Loucy (cell line): ENCODE data around the gene NIPAL3.

ENCODE experiments used
- H2AFZ ChIP-seq: fragments of 200-600 bp; sonication (generic); 2 replicates; pipeline ENCODE4 v1.6.0; 2016; ENCODE audit warnings: antibody characterized with exemption, mild to moderate bottlenecking, low read length, moderate library complexity
- H3F3A ChIP-seq: fragments of 200-600 bp; 2 replicates; pipeline ENCODE4 v1.6.0; 2016; ENCODE audit warnings: antibody characterized with exemption, low read depth, mild to moderate bottlenecking
- H3K27me3 ChIP-seq: fragments of 200-600 bp; sonication (generic); 2 replicates; pipeline ENCODE4 v1.6.1; 2014; ENCODE audit warnings: low read length, mild to moderate bottlenecking; ENCODE audit not compliant: insufficient read depth, poor library complexity, severe bottlenecking
- H3K36me3 ChIP-seq: fragments of 200-600 bp; sonication (generic); 2 replicates; pipeline ENCODE4 v1.6.1; 2016; ENCODE audit warnings: low read length; ENCODE audit not compliant: insufficient read depth
- H3K4me1 ChIP-seq: fragments of 200-600 bp; sonication (generic); 2 replicates; pipeline ENCODE4 v1.5.1; 2014; ENCODE audit warnings: low read length, mild to moderate bottlenecking; ENCODE audit not compliant: insufficient read depth, poor library complexity, severe bottlenecking
- H3K4me2 ChIP-seq: fragments of 200-600 bp; sonication (generic); 2 replicates; pipeline ENCODE4 v1.6.0; 2014; ENCODE audit warnings: antibody characterized with exemption, low read length, low read depth, mild to moderate bottlenecking; ENCODE audit not compliant: poor library complexity, severe bottlenecking
- H3K4me3 ChIP-seq: fragments of 200-600 bp; sonication (generic); 2 replicates; pipeline ENCODE4 v1.5.1; 2014; ENCODE audit warnings: low read length, mild to moderate bottlenecking, mixed read lengths; ENCODE audit not compliant: poor library complexity, severe bottlenecking
- H3K79me2 ChIP-seq: fragments of 200-600 bp; sonication (generic); 2 replicates; pipeline ENCODE4 v1.6.1; 2014; ENCODE audit warnings: low read length; ENCODE audit not compliant: insufficient read depth
- H3K9ac ChIP-seq: fragments of 200-600 bp; sonication (generic); 2 replicates; pipeline ENCODE4 v1.6.0; 2014; ENCODE audit warnings: mild to moderate bottlenecking, low read depth, low read length, moderate library complexity; ENCODE audit not compliant: poor library complexity, severe bottlenecking
- H3K9me2 ChIP-seq: fragments of 200-600 bp; sonication (generic); replicated peaks from 2 replicates; pipeline ENCODE4 v1.6.1; 2016; ENCODE audit warnings: low read depth, low read length, mixed read lengths
- H3K9me3 ChIP-seq: fragments of 200-600 bp; sonication (generic); 2 replicates; pipeline ENCODE4 v1.6.1; 2014; ENCODE audit warnings: mild to moderate bottlenecking, antibody characterized with exemption, low read length, low read depth; ENCODE audit not compliant: insufficient read depth
- H4K20me1 ChIP-seq: fragments of 200-600 bp; sonication (generic); 2 replicates; pipeline ENCODE4 v1.6.0; 2014; ENCODE audit warnings: antibody characterized with exemption, low read length, mild to moderate bottlenecking; ENCODE audit not compliant: insufficient read depth, poor library complexity, severe bottlenecking
- EZH2phosphoT487 ChIP-seq: fragments of 200-600 bp; IDR thresholded peaks from 2 replicates; pipeline ENCODE4 v1.6.1; 2018; ENCODE audit warnings: antibody characterized with exemption, mild to moderate bottlenecking, moderate library complexity, borderline replicate concordance
- TF ChIP-seq, protein P1 (sequence below): fragments of 200-600 bp; sonication (generic); conservative IDR thresholded peaks from 2 replicates; pipeline ENCODE4 v1.5.1; 2014; ENCODE audit warnings: mild to moderate bottlenecking, antibody characterized with exemption, low read length

NIPAL3 gene

GRCh38 chr1:24381256-24381655 is 34.3 kb upstream of the NIPAL3 start:
- Histone ChIP-seq H3K9me2 (no peaks in the 10 kb centered on the region), H3K4me1 (no peaks in the 10 kb centered on the region), H3K79me2 (no peaks in the 10 kb centered on the region), H3K4me3 (no peak overlapping the region), H3F3A (no peaks in the 10 kb centered on the region), H3K27me3 (no peaks in the 10 kb centered on the region), H3K36me3 (no peaks in the 10 kb centered on the region), H3K4me2 (no peak overlapping the region), H3K9ac (no peak overlapping the region), H4K20me1 (no peaks in the 10 kb centered on the region), H2AFZ (no peak overlapping the region), H3K9me3 (no peaks in the 10 kb centered on the region)
- TF ChIP-seq, protein P1, sequence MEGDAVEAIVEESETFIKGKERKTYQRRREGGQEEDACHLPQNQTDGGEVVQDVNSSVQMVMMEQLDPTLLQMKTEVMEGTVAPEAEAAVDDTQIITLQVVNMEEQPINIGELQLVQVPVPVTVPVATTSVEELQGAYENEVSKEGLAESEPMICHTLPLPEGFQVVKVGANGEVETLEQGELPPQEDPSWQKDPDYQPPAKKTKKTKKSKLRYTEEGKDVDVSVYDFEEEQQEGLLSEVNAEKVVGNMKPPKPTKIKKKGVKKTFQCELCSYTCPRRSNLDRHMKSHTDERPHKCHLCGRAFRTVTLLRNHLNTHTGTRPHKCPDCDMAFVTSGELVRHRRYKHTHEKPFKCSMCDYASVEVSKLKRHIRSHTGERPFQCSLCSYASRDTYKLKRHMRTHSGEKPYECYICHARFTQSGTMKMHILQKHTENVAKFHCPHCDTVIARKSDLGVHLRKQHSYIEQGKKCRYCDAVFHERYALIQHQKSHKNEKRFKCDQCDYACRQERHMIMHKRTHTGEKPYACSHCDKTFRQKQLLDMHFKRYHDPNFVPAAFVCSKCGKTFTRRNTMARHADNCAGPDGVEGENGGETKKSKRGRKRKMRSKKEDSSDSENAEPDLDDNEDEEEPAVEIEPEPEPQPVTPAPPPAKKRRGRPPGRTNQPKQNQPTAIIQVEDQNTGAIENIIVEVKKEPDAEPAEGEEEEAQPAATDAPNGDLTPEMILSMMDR = no peak
- no peak for TF ChIP-seq EZH2phosphoT487

DNA sequence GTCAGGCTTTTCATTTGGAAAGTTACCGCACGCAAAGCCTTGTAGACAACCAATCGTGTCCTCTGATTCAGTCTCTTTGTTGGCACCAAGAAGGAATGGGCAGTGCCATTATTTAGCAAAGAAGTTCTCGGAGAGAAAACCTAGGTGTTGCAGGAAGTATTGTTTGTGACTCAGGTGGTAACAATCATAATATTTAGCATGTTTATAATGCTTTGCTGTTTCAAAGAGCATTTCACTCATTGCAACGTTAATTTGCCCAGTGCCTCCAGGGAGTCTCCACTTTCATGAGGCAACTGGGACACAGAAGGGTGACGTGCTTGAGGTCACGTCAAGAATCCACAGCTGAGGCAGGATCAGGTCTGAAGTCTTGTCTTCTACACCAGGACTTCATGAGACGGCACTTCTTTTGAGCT is 33.4 kb upstream of the NIPAL3 start:
- H3K4me1 ChIP-seq = no peaks in the 10 kb centered on the region
- H2AFZ ChIP-seq = no peak overlapping the region
- no peaks in the 10 kb centered on the region for H3K9me2 ChIP-seq
- no peak overlapping the region for H3K4me2 ChIP-seq
- H3K9me3 ChIP-seq = no peaks in the 10 kb centered on the region
- H3K36me3 ChIP-seq = no peaks in the 10 kb centered on the region
- no peaks in the 10 kb centered on the region for H3K79me2 ChIP-seq
- H3K4me3 ChIP-seq = no peak overlapping the region
- no peaks in the 10 kb centered on the region for H3F3A ChIP-seq
- no peak for TF ChIP-seq EZH2phosphoT487
- TF ChIP-seq, protein P1 = no peak
- no peaks in the 10 kb centered on the region for H4K20me1 ChIP-seq
- no peaks in the 10 kb centered on the region for H3K27me3 ChIP-seq
- no peak overlapping the region for H3K9ac ChIP-seq

- no peak overlapping the region for H2AFZ ChIP-seq
Measured at GRCh38 chr1:24383381-24383940, 32.1 kb upstream of the NIPAL3 start.

More at GRCh38 chr1:24383381-24383940, 32.1 kb upstream of the NIPAL3 start:
- TF ChIP-seq EZH2phosphoT487 = no peak
- TF ChIP-seq, protein P1 = no peak
- H3K27me3 ChIP-seq = no peaks in the 10 kb centered on the region
- H3K79me2 ChIP-seq = no peaks in the 10 kb centered on the region
- no peaks in the 10 kb centered on the region for H3K9me2 ChIP-seq
- no peaks in the 10 kb centered on the region for H4K20me1 ChIP-seq
- H3F3A ChIP-seq = no peaks in the 10 kb centered on the region
- H3K9me3 ChIP-seq = no peaks in the 10 kb centered on the region
- H3K4me1 ChIP-seq = no peaks in the 10 kb centered on the region
- H3K36me3 ChIP-seq = no peaks in the 10 kb centered on the region
- H3K4me2 ChIP-seq = no peak overlapping the region
- H3K4me3 ChIP-seq = no peak overlapping the region
- H3K9ac ChIP-seq = no peak overlapping the region
